ENCODE measurements around the gene SETD3. TPM values are rescaled to one million over a fixed set of nuclear protein-coding genes. Genes with fewer than 3 reads are reported as not detected.

The SETD3 gene
- total RNA-seq, 1 donor: 31.5 TPM

GRCh38 chr14:99502989-99503421 lies 22.3 kb upstream of the SETD3 start:
- DNase-seq (ENCODE audit: low read depth in 2 of 3, low spot score in 2 of 3): no peak

GRCh38 chr14:99497894-99498293 lies 17.2 kb upstream of the SETD3 start:
- no peak for DNase-seq (ENCODE audit: low read depth in 2 of 3, low spot score in 2 of 3)

GRCh38 chr14:99497341-99497740 lies 16.7 kb upstream of the SETD3 start:
- DNase-seq (ENCODE audit: low read depth in 2 of 3, low spot score in 2 of 3): no peak

- no peak for DNase-seq (ENCODE audit: low read depth in 2 of 3, low spot score in 2 of 3)
Observed at GRCh38 chr14:99484106-99484505, 3.4 kb upstream of the SETD3 start.

- DNase-seq (ENCODE audit: low read depth in 2 of 3, low spot score in 2 of 3): peak in 2 of 3 donors; percentile 40 to 42
Observed at GRCh38 chr14:99481745-99482099, 1.1 kb upstream of the SETD3 start.

- DNase-seq (ENCODE audit: low read depth in 2 of 3, low spot score in 2 of 3): peak; percentile 97 to 100 (median 100)
Observed at GRCh38 chr14:99480917-99481744, 472 bp upstream of the SETD3 start, which contains the start of gene CCNK. TSS of gene CCNK (plus strand) at chr14:99481409. CDS start at chr14:99492678, 11,269 bp downstream.

GRCh38 chr14:99479160-99479905 lies 1.3 kb downstream of the SETD3 start:
- no peak for DNase-seq (ENCODE audit: low read depth in 2 of 3, low spot score in 2 of 3)

GRCh38 chr14:99478128-99478527 lies 2.5 kb downstream of the SETD3 start:
- no peak for DNase-seq (ENCODE audit: low read depth in 2 of 3, low spot score in 2 of 3)

- peak in 1 of 3 donors; percentile 10 for DNase-seq (ENCODE audit: low read depth in 2 of 3, low spot score in 2 of 3)
Observed at GRCh38 chr14:99476864-99477263, 3.8 kb downstream of the SETD3 start.

- no peak for DNase-seq (ENCODE audit: low read depth in 2 of 3, low spot score in 2 of 3)
Observed at GRCh38 chr14:99475660-99476059, 5.0 kb downstream of the SETD3 start.

GRCh38 chr14:99475179-99475578 lies 5.5 kb downstream of the SETD3 start:
- no peak for DNase-seq (ENCODE audit: low read depth in 2 of 3, low spot score in 2 of 3)

GRCh38 chr14:99473458-99473857 lies 7.2 kb downstream of the SETD3 start:
- DNase-seq (ENCODE audit: low read depth in 2 of 3, low spot score in 2 of 3): no peak

GRCh38 chr14:99472937-99473336 lies 7.7 kb downstream of the SETD3 start:
- no peak for DNase-seq (ENCODE audit: low read depth in 2 of 3, low spot score in 2 of 3)

- no peak for DNase-seq (ENCODE audit: low read depth in 2 of 3, low spot score in 2 of 3)
Observed at GRCh38 chr14:99471731-99472130, 8.9 kb downstream of the SETD3 start.

GRCh38 chr14:99468836-99469592 lies 11.6 kb downstream of the SETD3 start:
- DNase-seq (ENCODE audit: low read depth in 2 of 3, low spot score in 2 of 3): no peak

- no peak for DNase-seq (ENCODE audit: low read depth in 2 of 3, low spot score in 2 of 3)
Observed at GRCh38 chr14:99468081-99468480, 12.6 kb downstream of the SETD3 start.

- DNase-seq (ENCODE audit: low read depth in 2 of 3, low spot score in 2 of 3): no peak
Observed at GRCh38 chr14:99467336-99468078, 13.2 kb downstream of the SETD3 start.

- no peak for DNase-seq (ENCODE audit: low read depth in 2 of 3, low spot score in 2 of 3)
Observed at GRCh38 chr14:99466758-99467157, 13.9 kb downstream of the SETD3 start.

- DNase-seq (ENCODE audit: low read depth in 2 of 3, low spot score in 2 of 3): no peak
Observed at GRCh38 chr14:99465288-99465687, 15.4 kb downstream of the SETD3 start.

GRCh38 chr14:99463974-99464373 lies 16.7 kb downstream of the SETD3 start:
- no peak for DNase-seq (ENCODE audit: low read depth in 2 of 3, low spot score in 2 of 3)

All from hematopoietic multipotent progenitor cell (in vitro differentiated cells).